Hematopoietic multipotent progenitor cell treated with erythropoietin and hydrocortisone succinate and interleukin-3 and kit ligand, for 15 days (in vitro differentiated cells): ENCODE measurements around the gene OLFML2A.
A peak's percentile ranks its signal among the peaks of the same experiment; 100 is the strongest.
"Not testable (repeated sequence)": the region's sequence is repeated elsewhere in the genome, so short reads cannot be mapped to it uniquely, and the experiment has no call there.

ENCODE experiments used
- DNase-seq: peaks from one replicate; pipeline ENCODE4 v3.0.0-alpha.2; 2015; ENCODE audit warnings: low spot score

OLFML2A gene

GRCh38 chr9:124828489-124829333 is 51.8 kb downstream of the OLFML2A start:
- no peak for DNase-seq

- no peak for DNase-seq
These were observed 52.4 kb downstream of the OLFML2A start for GRCh38 chr9:124829334-124829669.

GRCh38 chr9:124830593-124830992 is 53.7 kb downstream of the OLFML2A start:
- no peak for DNase-seq

GRCh38 chr9:124831642-124832364 is 54.9 kb downstream of the OLFML2A start:
- no peak for DNase-seq

- no peak for DNase-seq
These were observed 57.7 kb downstream of the OLFML2A start for GRCh38 chr9:124834591-124834990.

- DNase-seq: no peak
These were observed 58.2 kb downstream of the OLFML2A start for GRCh38 chr9:124835026-124835557.

GRCh38 chr9:124838132-124838531 is 61.2 kb downstream of the OLFML2A start:
- not testable (repeated sequence) for DNase-seq

GRCh38 chr9:124838567-124839275 is 61.8 kb downstream of the OLFML2A start:
- not testable (repeated sequence) for DNase-seq

GRCh38 chr9:124839612-124840299 is 62.8 kb downstream of the OLFML2A start:
- DNase-seq: no peak

GRCh38 chr9:124840300-124840833 is 63.4 kb downstream of the OLFML2A start:
- DNase-seq: peak; percentile 17

GRCh38 chr9:124841075-124841821 is 64.3 kb downstream of the OLFML2A start:
- DNase-seq: no peak

GRCh38 chr9:124843456-124844034 is 66.6 kb downstream of the OLFML2A start:
- no peak for DNase-seq

GRCh38 chr9:124844291-124844690 is 67.4 kb downstream of the OLFML2A start:
- no peak for DNase-seq

- not testable (repeated sequence) for DNase-seq
These were observed 69.5 kb downstream of the OLFML2A start for GRCh38 chr9:124846467-124846866.

GRCh38 chr9:124846969-124847368 is 70.0 kb downstream of the OLFML2A start:
- no peak for DNase-seq

GRCh38 chr9:124849801-124850200 is 72.9 kb downstream of the OLFML2A start:
- no peak for DNase-seq

- DNase-seq: no peak
These were observed 75.3 kb downstream of the OLFML2A start for GRCh38 chr9:124852121-124852828.

- DNase-seq: peak; percentile 75
These were observed 76.0 kb downstream of the OLFML2A start, which contains the start of gene WDR38 for GRCh38 chr9:124852829-124853531. TSS of gene WDR38 (plus strand) at chr9:124853460. CDS start at chr9:124853532, 72 bp downstream.

GRCh38 chr9:124853605-124854143 is 76.7 kb downstream of the OLFML2A start:
- no peak for DNase-seq
